ENCODE data around the gene PPARG. TPM values are rescaled to one million over a fixed set of nuclear protein-coding genes. Genes with fewer than 3 reads are reported as not detected.

The PPARG gene
- total and polyA plus RNA-seq, 2 of the 8 experiments (the other 6 are each of a cell fraction or from before 2014, with no cell fraction given), result 0.06 TPM; not detected in 1

DNA sequence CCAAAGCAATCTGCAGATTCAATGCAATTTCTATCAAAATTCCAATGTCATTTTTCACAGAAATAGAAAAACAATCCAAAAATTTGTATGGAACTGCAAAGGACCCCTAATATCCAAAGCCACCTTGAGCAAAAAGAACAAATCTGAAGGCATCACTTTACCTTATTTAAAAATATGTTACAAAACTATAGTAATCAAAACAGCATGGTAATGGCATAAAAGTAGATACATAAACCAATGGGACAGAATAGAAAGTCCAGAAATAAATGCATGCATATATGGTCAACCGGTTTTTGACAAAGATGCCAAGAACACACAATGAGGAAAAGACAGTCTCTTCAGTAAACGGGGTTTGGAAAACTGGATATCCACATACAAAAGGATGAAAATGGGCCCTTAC is 39.4 kb upstream of the PPARG start:
- no peak for FAIRE-seq

More for the DNA sequence above, 39.4 kb upstream of the PPARG start:
- no peaks in the 10 kb centered on the region for H3K27me3 ChIP-seq (replicated peaks in 1 of 4; ENCODE audit: control insufficient read depth in 3 of 4, extremely low read depth in 1 of 4, insufficient read depth in 3 of 4, low read length in 3 of 4)
- POLR2A ChIA-PET (ENCODE audit: partially characterized antibody), result no interaction called here
- H4K8ac ChIP-seq (ENCODE audit: extremely low read depth, insufficient read depth, low read length), result no peak overlapping the region
- H3K56ac ChIP-seq (replicated peaks; ENCODE audit: insufficient read length, low read depth, low read length), result no peak overlapping the region
- H4K91ac ChIP-seq (replicated peaks; ENCODE audit: insufficient read length, low read length), result no peak overlapping the region
- H3K79me2 ChIP-seq (ENCODE audit: control insufficient read depth in 1 of 2, insufficient read depth in 2 of 2, low read length in 2 of 2), result no peaks in the 10 kb centered on the region
- no peak overlapping the region for H3K4ac ChIP-seq (replicated peaks; ENCODE audit: insufficient read length, low read depth, low read length)
- CTCF ChIA-PET (ENCODE audit: partially characterized antibody), result interaction anchor here (1.3 kb wide), 1 partner anchor 29 kb away, joined by 5 read pairs; no protein-coding TSS in a partner anchor
- no peak overlapping the region for H3K4me3 ChIP-seq (ENCODE audit: extremely low read depth in 1 of 4, insufficient read depth in 2 of 4, low read depth in 3 of 4, low read length in 4 of 4)
- no peak overlapping the region for H3K23ac ChIP-seq (ENCODE audit: insufficient read length)
- no peak overlapping the region for H2AFZ ChIP-seq (ENCODE audit: low read length)
- H2AK5ac ChIP-seq (ENCODE audit: low read depth, low read length), result no peak overlapping the region
- no peak overlapping the region for H3K27ac ChIP-seq (ENCODE audit: low read depth, low read length)
- no peak overlapping the region for H4K5ac ChIP-seq (ENCODE audit: insufficient read length, low read depth, low read length)
- 89% methylated on average over 2 of the region's 2 CpGs; no CpG with 5 or more reads in 1 of the 2 experiments for WGBS, 2 experiments (ENCODE audit: extremely low coverage in 1 of 2, insufficient coverage in 1 of 2, insufficient read length in 1 of 2, insufficient replicate concordance in 2 of 2, low coverage in 1 of 2, low lambda C conversion rate in 2 of 2, missing lambda C conversion rate in 1 of 2)
- TF ChIP-seq EGR1 (IDR thresholded peaks at IDR 0.05; ENCODE audit: borderline replicate concordance, low read depth, low read length) (no peak), ZNF274 (IDR thresholded peaks at IDR 0.05; ENCODE audit: borderline replicate concordance, extremely low read depth, low read length) (no peak), POLR2A (IDR thresholded peaks at IDR 0.05; ENCODE audit: control extremely low read depth in 1 of 2, low read depth in 2 of 2, low read length in 2 of 2) (no peak)
- no peak overlapping the region for H2BK120ac ChIP-seq (replicated peaks; ENCODE audit: low read depth, low read length)
- H3K4me2 ChIP-seq (ENCODE audit: insufficient read depth in 1 of 2, low read depth in 2 of 2, low read length in 2 of 2), result no peak overlapping the region
- no peak overlapping the region for H2BK20ac ChIP-seq (ENCODE audit: low read length)
- no peak for DNase-seq (ENCODE audit: low read depth in 1 of 2, low spot score in 2 of 2)
- H3K4me1 ChIP-seq (replicated peaks in 1 of 4; ENCODE audit: control insufficient read depth in 3 of 4, insufficient read depth in 4 of 4, low read length in 3 of 4), result no peaks in the 10 kb centered on the region
- H2BK15ac ChIP-seq (ENCODE audit: low read length), result no peak overlapping the region
- no peaks in the 10 kb centered on the region for H3K79me1 ChIP-seq (ENCODE audit: low read depth, low read length)
- H3K14ac ChIP-seq (ENCODE audit: insufficient read length), result no peak overlapping the region
- H3K9me3 ChIP-seq (ENCODE audit: insufficient read depth in 2 of 2, low read depth in 1 of 2, low read length in 1 of 2), result 0 out of 4 replicates have a peak, but pooled peaks cover 0 to 5% of the 10 kb centered on the region in 2 experiments
- H2BK12ac ChIP-seq (ENCODE audit: low read depth, low read length), result no peak overlapping the region
- H3K23me2 ChIP-seq (ENCODE audit: low read depth, low read length), result no peaks in the 10 kb centered on the region
- no peaks in the 10 kb centered on the region for H3K36me3 ChIP-seq (ENCODE audit: control insufficient read depth in 2 of 4, insufficient read depth in 4 of 4, low read length in 3 of 4)
- H3K9ac ChIP-seq (replicated peaks in 1 of 4; ENCODE audit: extremely low read depth in 1 of 4, low read depth in 3 of 4, low read length in 3 of 4), result no peak overlapping the region
- no peak overlapping the region for H3K18ac ChIP-seq (ENCODE audit: extremely low read depth, low read length)
- no peak overlapping the region for H2BK5ac ChIP-seq (ENCODE audit: low read depth, low read length)
- H4K20me1 ChIP-seq (replicated peaks in 1 of 2; ENCODE audit: control insufficient read depth in 1 of 2, insufficient read depth in 2 of 2, low read length in 2 of 2), result no peaks in the 10 kb centered on the region
